ENCODE results near the gene NOVA1.

NOVA1 gene

DNA sequence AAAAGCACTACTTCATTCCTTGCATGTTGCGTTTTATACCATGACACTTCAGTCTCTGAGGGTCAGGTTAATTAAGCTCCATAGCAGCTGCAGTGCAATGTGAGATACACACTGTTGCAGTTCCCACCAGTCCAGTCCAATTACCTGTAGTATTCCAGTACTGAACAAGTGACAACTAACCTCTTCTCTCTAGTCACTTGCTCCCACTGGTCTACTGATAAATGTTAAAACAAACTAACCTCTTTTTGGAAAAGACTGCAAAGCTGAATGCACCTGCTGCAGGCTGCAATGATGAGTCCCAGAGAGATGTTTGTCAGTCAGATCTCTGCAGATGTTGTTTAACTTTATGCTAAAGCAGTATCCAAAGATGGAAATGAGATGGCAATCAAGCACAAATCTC lies 7.9 kb downstream of the NOVA1 start:
- DNase-seq = no peak

- no peak for DNase-seq
Observed at GRCh38 chr14:26577711-26578110, 20.1 kb downstream of the NOVA1 start.

GRCh38 chr14:26554069-26554772 lies 43.6 kb downstream of the NOVA1 start:
- no peak for DNase-seq

DNA sequence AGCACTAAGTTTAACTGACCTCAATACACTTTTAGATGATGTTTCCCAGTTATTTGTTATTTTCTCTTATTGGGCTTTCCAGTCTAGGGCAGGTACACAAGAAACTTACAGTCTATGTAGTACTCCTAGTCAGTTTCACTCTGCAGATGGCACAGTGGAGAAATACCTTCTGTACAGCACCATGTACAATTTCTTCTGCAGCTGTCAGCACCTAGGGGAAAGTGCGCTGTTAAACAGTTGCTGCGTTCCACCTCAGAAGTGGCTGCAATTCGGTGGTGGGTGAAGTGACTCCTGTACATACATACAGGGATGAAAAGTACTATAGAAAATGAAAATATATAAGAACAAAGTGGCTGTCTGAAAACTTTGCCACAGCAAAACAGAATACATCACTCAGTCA lies 48.3 kb downstream of the NOVA1 start:
- peak; percentile 5 for DNase-seq

DNA sequence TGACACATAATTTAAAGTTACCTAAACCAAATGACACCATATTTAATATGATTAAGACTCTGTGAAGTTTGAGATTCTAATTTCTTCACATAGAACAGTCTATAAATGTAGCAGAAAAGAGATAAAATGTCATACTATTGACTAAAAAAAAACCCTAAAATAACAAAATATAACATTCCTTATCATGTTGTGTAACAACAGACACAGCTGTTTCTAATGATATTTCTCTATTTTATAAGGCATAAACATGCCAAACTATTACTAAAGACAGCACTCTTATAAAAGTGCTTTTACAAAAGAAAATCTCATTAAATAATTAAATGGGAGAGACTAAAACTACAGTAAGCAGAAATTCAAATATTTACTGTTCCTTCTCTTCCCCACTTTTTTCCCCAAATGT lies 49.4 kb downstream of the NOVA1 start:
- no peak for DNase-seq

GRCh38 chr14:26538176-26538575 lies 59.7 kb downstream of the NOVA1 start:
- no peak for DNase-seq

DNA sequence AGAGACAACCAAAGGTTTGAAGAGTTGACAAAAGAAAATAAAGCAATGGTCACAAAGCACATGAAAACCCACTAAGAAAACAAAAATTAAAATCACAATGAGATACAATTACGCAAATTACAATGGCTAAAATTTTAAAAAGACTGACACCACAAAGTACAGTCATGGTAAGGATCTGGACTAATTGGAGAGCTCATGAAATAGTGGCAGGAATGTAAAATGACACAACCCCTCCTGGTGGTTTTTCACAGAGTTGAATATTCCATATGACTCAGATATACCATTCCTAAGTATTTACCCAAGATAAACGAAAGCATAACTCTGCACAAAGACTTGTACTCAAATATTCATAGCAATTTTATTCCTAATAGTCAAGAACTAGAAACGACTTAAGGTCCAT lies 65.9 kb downstream of the NOVA1 start:
- DNase-seq = no peak

- no peak for DNase-seq
Observed at GRCh38 chr14:26528415-26529182, 69.2 kb downstream of the NOVA1 start.

GRCh38 chr14:26527095-26527494 lies 70.7 kb downstream of the NOVA1 start:
- no peak for DNase-seq

GRCh38 chr14:26526137-26526536 lies 71.7 kb downstream of the NOVA1 start:
- no peak for DNase-seq

DNA sequence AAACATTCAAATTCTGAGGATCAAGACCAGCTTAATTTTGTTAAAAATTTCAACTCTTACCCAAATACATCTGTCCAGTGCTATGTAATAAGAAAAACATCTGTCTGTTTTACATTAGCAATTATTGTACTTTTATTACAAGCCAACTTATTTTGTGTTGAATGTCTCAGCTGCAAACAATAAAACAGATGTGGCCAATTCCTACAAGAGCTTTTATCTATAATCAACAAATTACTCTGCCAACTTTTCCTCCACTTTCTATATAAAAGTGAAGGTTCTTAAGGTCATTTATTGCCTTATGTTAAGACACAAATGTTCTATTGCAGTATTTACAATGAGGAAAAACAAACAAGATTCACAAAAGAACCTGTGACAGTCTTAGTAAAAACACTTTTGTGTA lies 72.7 kb downstream of the NOVA1 start:
- DNase-seq = no peak

DNA sequence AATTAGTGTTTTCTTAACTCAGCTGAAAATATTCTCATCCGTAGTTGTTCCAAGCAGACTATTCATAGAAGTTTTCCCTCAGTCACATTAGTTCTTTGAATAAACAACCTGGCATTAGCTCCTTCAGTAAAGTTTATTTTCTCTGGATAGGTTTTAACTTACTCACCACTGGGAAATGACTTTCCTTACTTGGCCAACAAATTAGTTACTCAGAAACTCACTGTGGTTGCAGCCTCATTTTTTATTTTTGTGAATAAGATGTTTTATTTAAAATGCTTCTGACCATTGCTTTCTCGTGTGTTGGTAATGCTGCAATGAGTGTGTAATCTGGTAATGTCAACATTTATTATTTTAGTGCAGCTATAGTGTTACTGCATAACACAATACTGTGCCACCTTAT lies 74.9 kb downstream of the NOVA1 start:
- no peak for DNase-seq

DNA sequence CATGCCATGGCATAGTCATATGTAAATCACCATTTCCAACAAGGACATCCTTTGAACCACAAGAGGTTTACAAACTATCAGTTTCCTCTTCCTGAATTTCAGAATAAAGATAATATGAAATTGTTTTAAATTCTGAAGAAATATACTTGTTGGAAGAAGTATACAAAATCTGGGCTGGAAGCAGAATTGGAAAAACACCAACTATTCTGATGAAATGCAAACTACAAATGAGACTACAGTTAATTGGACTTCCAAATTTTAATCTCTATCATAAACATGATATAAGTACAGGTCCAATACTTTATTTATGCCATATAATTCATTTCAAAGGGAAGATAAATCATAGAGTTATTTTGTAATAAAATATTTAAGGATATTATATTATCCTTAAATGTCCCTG lies 80.1 kb downstream of the NOVA1 start:
- no peak for DNase-seq

DNA sequence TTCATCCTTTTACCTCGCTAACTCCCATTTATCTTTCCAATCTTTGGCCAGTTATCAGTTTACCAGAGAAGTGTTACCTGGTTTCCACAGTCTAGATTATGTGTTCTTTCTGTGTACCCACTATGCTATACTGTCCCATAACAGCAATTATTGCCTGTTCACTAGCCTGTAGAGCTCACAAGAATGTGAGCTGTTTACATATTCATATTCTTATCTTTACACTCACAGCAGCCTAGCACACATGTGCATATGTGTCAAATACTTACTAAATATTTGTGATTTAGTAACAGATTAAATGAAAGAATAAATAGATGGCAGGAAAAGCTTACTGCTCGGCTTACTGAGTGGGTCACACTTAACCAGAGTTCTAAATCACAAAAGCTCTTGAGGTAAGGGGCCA lies 97.8 kb downstream of the NOVA1 start:
- DNase-seq = no peak

- DNase-seq = no peak
Observed at GRCh38 chr14:26499546-26499945, 98.3 kb downstream of the NOVA1 start.

- no peak for DNase-seq
Observed at GRCh38 chr14:26486922-26487321, 110.9 kb downstream of the NOVA1 start.

DNA sequence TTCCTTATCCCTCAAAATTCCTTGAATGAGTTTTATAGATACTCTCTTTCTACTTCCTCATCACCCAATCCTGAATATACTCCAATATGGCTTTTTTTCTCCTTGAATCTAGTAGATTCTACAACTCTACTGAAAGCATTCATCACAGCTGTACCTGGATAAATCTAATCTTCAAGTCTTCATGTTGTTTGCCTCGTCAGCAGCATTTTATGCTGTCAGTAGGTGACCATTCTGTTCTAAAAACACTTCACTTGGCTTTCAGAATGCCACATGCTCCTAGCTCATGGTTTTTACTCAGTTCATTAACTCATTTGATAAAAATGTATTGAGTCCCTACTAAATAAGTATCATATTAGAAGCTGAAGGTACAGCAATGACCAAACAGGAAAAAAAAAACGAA lies 113.3 kb downstream of the NOVA1 start:
- DNase-seq = no peak

DNA sequence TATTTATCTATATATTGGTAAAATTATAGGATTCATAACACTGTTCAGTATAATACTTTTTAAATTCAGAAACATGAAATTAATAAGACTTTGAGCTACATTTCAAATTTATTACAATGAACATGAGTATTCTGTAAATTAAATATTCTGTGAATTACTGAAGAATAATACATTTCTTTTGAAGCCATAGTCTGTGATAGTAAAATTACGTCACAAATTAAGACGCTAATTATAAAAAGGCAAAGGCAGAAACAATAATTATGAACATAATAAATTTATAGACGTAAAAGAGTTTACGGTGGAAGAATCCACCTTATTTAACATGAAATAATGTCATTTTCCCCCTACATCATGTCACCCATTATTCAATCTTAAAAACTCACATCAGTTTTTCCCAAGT lies 118.9 kb downstream of the NOVA1 start:
- no peak for DNase-seq

DNA sequence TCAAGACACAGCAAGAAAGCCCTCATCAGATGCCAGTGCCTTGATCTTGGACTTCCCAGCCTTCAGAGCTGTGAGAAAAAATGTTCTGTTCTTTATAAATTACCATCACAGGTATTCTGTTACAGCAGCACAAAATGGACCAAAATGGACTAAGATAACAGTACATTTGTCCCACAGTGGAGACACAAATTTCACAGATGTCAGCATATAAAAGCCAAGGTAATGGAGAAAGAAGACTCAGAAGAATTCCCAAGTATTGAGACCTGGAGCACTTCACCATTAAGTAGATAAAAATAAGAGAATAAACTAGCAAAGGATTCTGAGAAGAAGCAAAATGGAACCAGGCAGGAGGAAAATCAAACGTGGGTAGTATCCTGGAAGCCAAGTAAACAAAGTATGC lies 131.0 kb downstream of the NOVA1 start:
- DNase-seq = no peak

DNA sequence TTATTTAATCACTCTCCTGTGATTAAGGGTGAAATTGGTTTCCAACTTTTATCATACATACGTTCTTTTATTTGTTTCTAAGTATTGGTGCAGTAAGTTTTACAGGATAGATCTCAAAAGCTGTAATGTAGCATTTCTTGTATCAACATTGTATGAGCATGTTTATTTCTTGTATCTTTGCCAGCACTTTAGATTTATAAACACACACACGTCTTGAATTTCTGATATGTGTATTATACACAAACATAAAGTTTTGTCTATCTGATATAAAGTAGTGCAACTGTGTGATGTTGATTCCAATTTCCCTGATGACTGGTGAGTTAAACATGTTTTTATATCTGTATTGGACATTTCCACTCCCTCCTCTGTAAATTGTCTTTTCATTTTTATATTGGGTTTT lies 134.7 kb downstream of the NOVA1 start:
- no peak for DNase-seq

DNA sequence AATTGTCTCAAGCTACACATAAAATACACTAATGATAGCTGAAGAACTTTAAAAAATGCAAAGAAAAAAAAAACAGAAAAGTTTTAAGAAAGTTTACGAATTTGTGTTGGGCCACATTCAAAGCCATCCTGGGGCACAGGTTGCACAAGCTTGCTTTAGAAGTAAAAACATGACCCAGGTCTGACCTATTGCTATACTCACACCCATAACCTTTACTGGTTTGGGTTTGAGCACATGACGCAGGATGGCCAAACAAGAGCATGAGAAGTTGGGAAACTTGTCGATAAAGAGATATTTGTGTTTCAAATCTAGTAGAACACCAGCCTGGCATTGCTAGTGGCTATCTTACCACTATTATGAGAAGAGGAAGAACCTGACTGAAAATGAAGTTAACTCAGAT lies 143.7 kb downstream of the NOVA1 start:
- DNase-seq = no peak

DNA sequence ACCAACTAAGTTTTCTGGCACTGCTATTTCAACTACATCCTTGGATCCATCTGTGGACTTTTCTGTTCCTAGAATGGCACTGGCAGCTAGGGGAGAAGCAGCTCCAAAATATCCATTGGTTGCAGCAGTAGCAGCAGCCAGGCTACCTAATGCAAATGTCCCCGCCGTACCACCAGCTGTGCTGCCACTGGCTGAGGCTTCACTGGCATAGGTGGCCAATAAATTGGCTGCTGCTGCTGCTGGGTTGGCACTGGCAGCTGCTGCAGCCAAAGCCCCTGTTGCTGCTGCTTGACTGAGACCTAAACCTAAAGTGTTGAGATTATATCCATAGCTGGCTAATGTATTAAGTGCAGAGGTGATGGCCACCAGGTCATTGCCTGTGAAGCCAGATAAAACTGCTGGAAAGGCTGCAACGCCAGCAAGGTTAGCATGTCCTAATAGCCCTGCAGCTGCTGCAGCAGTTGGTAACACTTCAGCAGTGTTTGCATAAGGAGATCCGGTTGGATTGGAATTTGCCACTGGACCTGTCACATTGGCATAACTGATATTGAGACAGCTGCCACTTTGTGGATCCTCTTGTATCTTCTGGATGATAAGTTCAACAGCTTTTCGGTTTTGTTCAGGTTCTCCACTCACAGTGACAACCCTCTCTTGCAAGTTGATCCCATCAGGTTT lies 149.5 kb downstream of the NOVA1 start:
- DNase-seq = peak; percentile 33

DNA sequence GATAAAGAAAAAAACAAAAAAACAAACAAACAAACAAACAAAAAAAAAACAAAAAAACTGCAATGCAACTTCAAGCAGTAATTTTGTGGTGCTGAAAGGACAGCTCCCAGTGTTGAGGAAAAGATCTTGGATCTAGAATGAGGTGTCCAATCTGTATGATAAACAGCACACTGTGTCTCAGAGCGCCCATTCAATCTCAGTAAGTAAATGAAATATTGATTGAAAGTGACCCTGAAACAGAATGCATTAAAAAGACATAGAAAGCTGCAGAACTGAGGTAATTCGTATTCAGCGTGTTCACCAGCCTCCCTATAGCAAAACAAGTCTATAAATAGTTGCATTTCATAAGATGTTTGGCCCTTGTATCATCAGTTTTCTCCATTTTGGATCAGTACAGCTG lies 153.0 kb downstream of the NOVA1 start:
- DNase-seq = no peak

DNA sequence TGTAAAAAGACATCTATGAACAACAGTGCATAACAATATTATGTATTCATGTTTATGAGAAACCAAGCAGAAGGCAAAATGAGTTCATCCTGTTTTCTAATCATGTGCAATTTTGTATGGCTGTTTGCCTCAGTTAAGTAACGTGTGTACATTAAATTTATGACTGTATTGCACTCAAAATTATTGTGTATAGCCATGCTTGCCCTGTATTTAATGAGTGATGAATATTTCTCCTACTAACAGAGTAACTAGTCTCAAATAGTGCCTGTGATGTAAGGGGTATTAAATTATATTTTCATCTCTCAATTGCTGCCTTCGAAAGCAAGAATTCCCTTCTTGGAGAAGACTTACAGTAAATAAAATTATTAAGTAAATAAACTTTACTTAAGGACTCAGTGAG lies 154.2 kb downstream of the NOVA1 start:
- no peak for DNase-seq

Measured in NCI-H2171 treated with DMSO at 0.1 percent for 48 hours (cell line).